HepG2 (cell line): ENCODE results near the gene RBM12. TPM values are rescaled to one million over a fixed set of nuclear protein-coding genes. Genes with fewer than 3 reads are reported as not detected.

Experiments
- ARNTL ChIP-seq: sonication (generic); formaldehyde crosslinking; IDR thresholded peaks from 2 replicates; pipeline ENCODE4 v1.4.0; 2020; ENCODE audit warnings: mild to moderate bottlenecking, missing genetic modification reagents
- ATF6 ChIP-seq: sonication (generic); formaldehyde crosslinking; conservative IDR thresholded peaks from 2 replicates; pipeline ENCODE4 v1.4.0; 2020; ENCODE audit warnings: missing genetic modification reagents
- EP300 ChIP-seq, 3 experiments: sonication (generic) in 1 of 3; formaldehyde crosslinking in 1 of 3; IDR thresholded peaks; 2 replicates each; pipeline versions ENCODE4 v1.5.1 to v1.6.1; 2011 to 2020; ENCODE audit warnings: low read depth in 2 of 3, low read length in 2 of 3, borderline replicate concordance in 1 of 3, improper control_type of control experiment in 1 of 3, mild to moderate bottlenecking in 1 of 3, missing genetic modification reagents in 1 of 3, moderate library complexity in 1 of 3
- NAIF1 ChIP-seq: sonication (generic); formaldehyde crosslinking; IDR thresholded peaks from 2 replicates; pipeline ENCODE4 v1.5.0; 2020; ENCODE audit warnings: mild to moderate bottlenecking, missing genetic modification reagents, borderline replicate concordance
- NFKB2 ChIP-seq: sonication (generic); formaldehyde crosslinking; IDR thresholded peaks from 2 replicates; pipeline ENCODE4 v1.4.0; 2020; ENCODE audit warnings: missing genetic modification reagents, borderline replicate concordance
- RFX1 ChIP-seq: fragments of 450-650 bp; IDR thresholded peaks from 2 replicates; pipeline ENCODE4 v1.6.1; 2017
- THYN1 ChIP-seq: sonication (generic); formaldehyde crosslinking; IDR thresholded peaks from 2 replicates; pipeline ENCODE4 v1.8.1; 2023; ENCODE audit warnings: low read depth, mild to moderate bottlenecking, moderate library complexity, missing genetic modification reagents, borderline replicate concordance
- ZNF136 ChIP-seq: sonication (generic); formaldehyde crosslinking; IDR thresholded peaks from 2 replicates; pipeline ENCODE4 v1.8.1; 2022; ENCODE audit warnings: low read depth, mild to moderate bottlenecking, moderate library complexity, missing genetic modification reagents
- ZNF17 ChIP-seq: sonication (generic); formaldehyde crosslinking; IDR thresholded peaks from 2 replicates; pipeline ENCODE4 v1.5.0; 2020; ENCODE audit warnings: mild to moderate bottlenecking, missing genetic modification reagents
- ZNF367 ChIP-seq: sonication (generic); formaldehyde crosslinking; IDR thresholded peaks from 2 replicates; pipeline ENCODE4 v1.4.0; 2020; ENCODE audit warnings: missing genetic modification reagents, borderline replicate concordance
- ZNF431 ChIP-seq: sonication (generic); formaldehyde crosslinking; IDR thresholded peaks from 2 replicates; pipeline ENCODE4 v1.9.0; 2022; ENCODE audit warnings: missing genetic modification reagents, low read depth, mild to moderate bottlenecking, borderline replicate concordance
- ZNF546 ChIP-seq: sonication (generic); formaldehyde crosslinking; conservative IDR thresholded peaks from 2 replicates; pipeline ENCODE4 v1.8.1; 2023; ENCODE audit warnings: mild to moderate bottlenecking, missing genetic modification reagents
- ZNF552 ChIP-seq: sonication (generic); formaldehyde crosslinking; IDR thresholded peaks from 2 replicates; pipeline ENCODE4 v1.9.0; 2022; ENCODE audit warnings: missing genetic modification reagents, mild to moderate bottlenecking, borderline replicate concordance
- ZNF775 ChIP-seq: sonication (generic); formaldehyde crosslinking; IDR thresholded peaks from 2 replicates; pipeline ENCODE4 v1.4.0; 2020; ENCODE audit warnings: missing genetic modification reagents, mild to moderate bottlenecking, moderate library complexity, borderline replicate concordance
- polyA plus RNA-seq, 8 experiments: library from polyadenylated mRNA; depleted of rRNA in 3 of 8; stranded (reverse) in 7 of 8; unstranded in 1 of 8; fragments of >200 nt; fragmentation: Illumina TruSeq in 4 of 8; extraction: Trizol in 4 of 8; gene quantifications; 2 replicates each; pipeline versions ENCODE4 v1.2.1 to v1.2.3, GENCODE V29; 2011 to 2016; ENCODE audit warnings: low read depth in 4 of 8, missing spikeins in 1 of 8, mixed read lengths in 1 of 8; ENCODE audit not compliant: insufficient read depth in 1 of 8
- total RNA-seq, 5 experiments: library from RNA; depleted of rRNA; stranded (reverse); fragments of >200 nt; fragmentation: Illumina TruSeq; extraction: Trizol; gene quantifications; 2 replicates each; pipeline ENCODE4 v1.2.3, GENCODE V29; 2016; ENCODE audit warnings: low read depth in 1 of 5
- TF ChIP-seq, protein P1 (sequence below): sonication (generic); formaldehyde crosslinking; IDR thresholded peaks from 2 replicates; pipeline ENCODE4 v1.4.0; 2020; ENCODE audit warnings: mild to moderate bottlenecking, missing genetic modification reagents
- TF ChIP-seq, protein P2 (sequence below): sonication (generic); formaldehyde crosslinking; IDR thresholded peaks from 2 replicates; pipeline ENCODE4 v1.5.0; 2020; ENCODE audit warnings: missing genetic modification reagents, mild to moderate bottlenecking, borderline replicate concordance
- TF ChIP-seq, protein P3 (sequence below): sonication (generic); formaldehyde crosslinking; IDR thresholded peaks from 2 replicates; pipeline ENCODE4 v1.4.0; 2020; ENCODE audit warnings: missing genetic modification reagents

Gene RBM12
- total and polyA plus RNA-seq, 2 of the 13 experiments (the other 11 are each of a cell fraction or from before 2014, with no cell fraction given): 97.9 to 104 TPM

GRCh38 chr20:35699127-35699956 is 34.6 kb upstream of the RBM12 start, which contains the start of the genes NFS1 and ROMO1 (continued):
- TF ChIP-seq ZNF775 (CRISPR knock-in tag) (peak; percentile 94), ZNF136 (CRISPR knock-in tag) (peak; percentile 99), EP300 (IDR thresholded peaks at IDR 0.05; ENCODE audit: low read depth in 2 of 2, low read length in 2 of 2) (peak; percentile 19 to 54; a peak in 3 of 4 replicates), EP300 (CRISPR knock-in tag; IDR thresholded peaks at IDR 0.05; ENCODE audit: borderline replicate concordance) (peak; percentile 69), ZNF367 (peak; percentile 73; the same call in 1 of the 2 replicates), ZNF431 (CRISPR knock-in tag) (peak; percentile 97), RFX1 (no peak), ATF6 (CRISPR knock-in tag) (peak; percentile 91; the same call in 1 of the 2 replicates), NFKB2 (CRISPR knock-in tag) (peak; percentile 99; the same call in 1 of the 2 replicates), ZNF17 (no peak), ARNTL (CRISPR knock-in tag) (peak; percentile 88), THYN1 (CRISPR knock-in tag) (peak; percentile 97), ZNF552 (peak; percentile 91), NAIF1 (peak; percentile 97), ZNF546 (CRISPR knock-in tag) (peak; percentile 99)
- TF ChIP-seq, protein P1, sequence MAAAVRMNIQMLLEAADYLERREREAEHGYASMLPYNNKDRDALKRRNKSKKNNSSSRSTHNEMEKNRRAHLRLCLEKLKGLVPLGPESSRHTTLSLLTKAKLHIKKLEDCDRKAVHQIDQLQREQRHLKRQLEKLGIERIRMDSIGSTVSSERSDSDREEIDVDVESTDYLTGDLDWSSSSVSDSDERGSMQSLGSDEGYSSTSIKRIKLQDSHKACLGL (CRISPR knock-in tag): peak; percentile 99
- TF ChIP-seq, protein P2, sequence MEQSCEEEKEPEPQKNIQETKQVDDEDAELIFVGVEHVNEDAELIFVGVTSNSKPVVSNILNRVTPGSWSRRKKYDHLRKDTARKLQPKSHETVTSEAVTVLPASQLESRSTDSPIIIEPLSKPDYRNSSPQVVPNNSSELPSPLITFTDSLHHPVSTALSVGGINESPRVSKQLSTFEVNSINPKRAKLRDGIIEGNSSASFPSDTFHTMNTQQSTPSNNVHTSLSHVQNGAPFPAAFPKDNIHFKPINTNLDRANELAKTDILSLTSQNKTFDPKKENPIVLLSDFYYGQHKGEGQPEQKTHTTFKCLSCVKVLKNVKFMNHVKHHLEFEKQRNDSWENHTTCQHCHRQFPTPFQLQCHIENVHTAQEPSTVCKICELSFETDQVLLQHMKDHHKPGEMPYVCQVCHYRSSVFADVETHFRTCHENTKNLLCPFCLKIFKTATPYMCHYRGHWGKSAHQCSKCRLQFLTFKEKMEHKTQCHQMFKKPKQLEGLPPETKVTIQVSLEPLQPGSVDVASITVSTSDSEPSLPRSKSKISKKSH (CRISPR knock-in tag): peak; percentile 96
- TF ChIP-seq, protein P3, sequence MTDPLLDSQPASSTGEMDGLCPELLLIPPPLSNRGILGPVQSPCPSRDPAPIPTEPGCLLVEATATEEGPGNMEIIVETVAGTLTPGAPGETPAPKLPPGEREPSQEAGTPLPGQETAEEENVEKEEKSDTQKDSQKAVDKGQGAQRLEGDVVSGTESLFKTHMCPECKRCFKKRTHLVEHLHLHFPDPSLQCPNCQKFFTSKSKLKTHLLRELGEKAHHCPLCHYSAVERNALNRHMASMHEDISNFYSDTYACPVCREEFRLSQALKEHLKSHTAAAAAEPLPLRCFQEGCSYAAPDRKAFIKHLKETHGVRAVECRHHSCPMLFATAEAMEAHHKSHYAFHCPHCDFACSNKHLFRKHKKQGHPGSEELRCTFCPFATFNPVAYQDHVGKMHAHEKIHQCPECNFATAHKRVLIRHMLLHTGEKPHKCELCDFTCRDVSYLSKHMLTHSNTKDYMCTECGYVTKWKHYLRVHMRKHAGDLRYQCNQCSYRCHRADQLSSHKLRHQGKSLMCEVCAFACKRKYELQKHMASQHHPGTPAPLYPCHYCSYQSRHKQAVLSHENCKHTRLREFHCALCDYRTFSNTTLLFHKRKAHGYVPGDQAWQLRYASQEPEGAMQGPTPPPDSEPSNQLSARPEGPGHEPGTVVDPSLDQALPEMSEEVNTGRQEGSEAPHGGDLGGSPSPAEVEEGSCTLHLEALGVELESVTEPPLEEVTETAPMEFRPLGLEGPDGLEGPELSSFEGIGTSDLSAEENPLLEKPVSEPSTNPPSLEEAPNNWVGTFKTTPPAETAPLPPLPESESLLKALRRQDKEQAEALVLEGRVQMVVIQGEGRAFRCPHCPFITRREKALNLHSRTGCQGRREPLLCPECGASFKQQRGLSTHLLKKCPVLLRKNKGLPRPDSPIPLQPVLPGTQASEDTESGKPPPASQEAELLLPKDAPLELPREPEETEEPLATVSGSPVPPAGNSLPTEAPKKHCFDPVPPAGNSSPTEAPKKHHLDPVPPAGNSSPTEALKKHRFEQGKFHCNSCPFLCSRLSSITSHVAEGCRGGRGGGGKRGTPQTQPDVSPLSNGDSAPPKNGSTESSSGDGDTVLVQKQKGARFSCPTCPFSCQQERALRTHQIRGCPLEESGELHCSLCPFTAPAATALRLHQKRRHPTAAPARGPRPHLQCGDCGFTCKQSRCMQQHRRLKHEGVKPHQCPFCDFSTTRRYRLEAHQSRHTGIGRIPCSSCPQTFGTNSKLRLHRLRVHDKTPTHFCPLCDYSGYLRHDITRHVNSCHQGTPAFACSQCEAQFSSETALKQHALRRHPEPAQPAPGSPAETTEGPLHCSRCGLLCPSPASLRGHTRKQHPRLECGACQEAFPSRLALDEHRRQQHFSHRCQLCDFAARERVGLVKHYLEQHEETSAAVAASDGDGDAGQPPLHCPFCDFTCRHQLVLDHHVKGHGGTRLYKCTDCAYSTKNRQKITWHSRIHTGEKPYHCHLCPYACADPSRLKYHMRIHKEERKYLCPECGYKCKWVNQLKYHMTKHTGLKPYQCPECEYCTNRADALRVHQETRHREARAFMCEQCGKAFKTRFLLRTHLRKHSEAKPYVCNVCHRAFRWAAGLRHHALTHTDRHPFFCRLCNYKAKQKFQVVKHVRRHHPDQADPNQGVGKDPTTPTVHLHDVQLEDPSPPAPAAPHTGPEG (CRISPR knock-in tag): peak; percentile 94
